ENCODE results near the gene GRAMD1A.

The GRAMD1A gene

DNA sequence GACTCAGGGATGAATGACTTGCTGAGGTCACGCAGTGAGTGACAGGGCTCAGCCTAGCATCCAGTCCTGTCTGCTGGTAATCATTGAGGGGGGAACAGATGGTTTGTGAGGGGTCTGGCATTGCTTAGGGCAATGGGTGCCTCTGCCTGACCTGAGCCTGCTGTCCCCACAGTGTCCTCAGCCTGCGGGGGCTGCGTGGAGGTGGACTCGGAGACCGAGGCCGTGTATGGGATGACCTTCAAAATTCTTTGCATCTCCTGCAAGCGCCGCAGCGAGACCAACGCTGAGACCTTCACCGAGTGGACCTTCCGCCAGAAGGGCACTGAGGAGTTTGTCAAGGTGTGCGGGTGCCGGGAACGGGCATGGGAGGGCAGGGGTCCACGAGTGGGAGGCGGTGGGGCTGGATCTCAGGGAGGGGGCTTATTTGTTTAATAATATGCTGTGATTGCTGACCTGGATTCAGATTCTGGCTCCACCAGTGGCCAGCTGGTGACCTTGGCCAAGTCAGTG, 32.3 kb downstream of the GRAMD1A start:
- H3K36me3 ChIP-seq (ENCODE audit: insufficient read depth, low read length): peaks cover 7% of the 10 kb centered on the region; the same call in 1 of the 2 replicates
- H3K9me3 ChIP-seq (ENCODE audit: insufficient read depth, low read depth, low read length): no peaks in the 10 kb centered on the region
- H3K9me2 ChIP-seq (replicated peaks; ENCODE audit: low read depth, low read length): no peaks in the 10 kb centered on the region
- peaks cover 11% of the 10 kb centered on the region for H3K27me3 ChIP-seq (ENCODE audit: insufficient read depth, low read length, poor library complexity, severe bottlenecking)
- TF ChIP-seq, protein P1, sequence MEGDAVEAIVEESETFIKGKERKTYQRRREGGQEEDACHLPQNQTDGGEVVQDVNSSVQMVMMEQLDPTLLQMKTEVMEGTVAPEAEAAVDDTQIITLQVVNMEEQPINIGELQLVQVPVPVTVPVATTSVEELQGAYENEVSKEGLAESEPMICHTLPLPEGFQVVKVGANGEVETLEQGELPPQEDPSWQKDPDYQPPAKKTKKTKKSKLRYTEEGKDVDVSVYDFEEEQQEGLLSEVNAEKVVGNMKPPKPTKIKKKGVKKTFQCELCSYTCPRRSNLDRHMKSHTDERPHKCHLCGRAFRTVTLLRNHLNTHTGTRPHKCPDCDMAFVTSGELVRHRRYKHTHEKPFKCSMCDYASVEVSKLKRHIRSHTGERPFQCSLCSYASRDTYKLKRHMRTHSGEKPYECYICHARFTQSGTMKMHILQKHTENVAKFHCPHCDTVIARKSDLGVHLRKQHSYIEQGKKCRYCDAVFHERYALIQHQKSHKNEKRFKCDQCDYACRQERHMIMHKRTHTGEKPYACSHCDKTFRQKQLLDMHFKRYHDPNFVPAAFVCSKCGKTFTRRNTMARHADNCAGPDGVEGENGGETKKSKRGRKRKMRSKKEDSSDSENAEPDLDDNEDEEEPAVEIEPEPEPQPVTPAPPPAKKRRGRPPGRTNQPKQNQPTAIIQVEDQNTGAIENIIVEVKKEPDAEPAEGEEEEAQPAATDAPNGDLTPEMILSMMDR (conservative IDR thresholded peaks at IDR 0.05; ENCODE audit: low read length): no peak
- no peak for TF ChIP-seq EZH2phosphoT487 (IDR thresholded peaks at IDR 0.05; ENCODE audit: borderline replicate concordance)
- H3K79me2 ChIP-seq (ENCODE audit: insufficient read depth, low read length): no peaks in the 10 kb centered on the region
- no peaks in the 10 kb centered on the region for H3K4me1 ChIP-seq (ENCODE audit: insufficient read depth, low read length, poor library complexity, severe bottlenecking)
- no peaks in the 10 kb centered on the region for H3F3A ChIP-seq (ENCODE audit: low read depth)
- no peak overlapping the region for H3K4me3 ChIP-seq (ENCODE audit: low read length, poor library complexity, severe bottlenecking)
- H4K20me1 ChIP-seq (ENCODE audit: insufficient read depth, low read length, poor library complexity, severe bottlenecking): no peaks in the 10 kb centered on the region
- H3K4me2 ChIP-seq (ENCODE audit: low read depth, low read length, poor library complexity, severe bottlenecking): no peak overlapping the region
- no peak overlapping the region for H3K9ac ChIP-seq (ENCODE audit: low read depth, low read length, poor library complexity, severe bottlenecking)
- no peak overlapping the region for H2AFZ ChIP-seq (ENCODE audit: low read length)

DNA sequence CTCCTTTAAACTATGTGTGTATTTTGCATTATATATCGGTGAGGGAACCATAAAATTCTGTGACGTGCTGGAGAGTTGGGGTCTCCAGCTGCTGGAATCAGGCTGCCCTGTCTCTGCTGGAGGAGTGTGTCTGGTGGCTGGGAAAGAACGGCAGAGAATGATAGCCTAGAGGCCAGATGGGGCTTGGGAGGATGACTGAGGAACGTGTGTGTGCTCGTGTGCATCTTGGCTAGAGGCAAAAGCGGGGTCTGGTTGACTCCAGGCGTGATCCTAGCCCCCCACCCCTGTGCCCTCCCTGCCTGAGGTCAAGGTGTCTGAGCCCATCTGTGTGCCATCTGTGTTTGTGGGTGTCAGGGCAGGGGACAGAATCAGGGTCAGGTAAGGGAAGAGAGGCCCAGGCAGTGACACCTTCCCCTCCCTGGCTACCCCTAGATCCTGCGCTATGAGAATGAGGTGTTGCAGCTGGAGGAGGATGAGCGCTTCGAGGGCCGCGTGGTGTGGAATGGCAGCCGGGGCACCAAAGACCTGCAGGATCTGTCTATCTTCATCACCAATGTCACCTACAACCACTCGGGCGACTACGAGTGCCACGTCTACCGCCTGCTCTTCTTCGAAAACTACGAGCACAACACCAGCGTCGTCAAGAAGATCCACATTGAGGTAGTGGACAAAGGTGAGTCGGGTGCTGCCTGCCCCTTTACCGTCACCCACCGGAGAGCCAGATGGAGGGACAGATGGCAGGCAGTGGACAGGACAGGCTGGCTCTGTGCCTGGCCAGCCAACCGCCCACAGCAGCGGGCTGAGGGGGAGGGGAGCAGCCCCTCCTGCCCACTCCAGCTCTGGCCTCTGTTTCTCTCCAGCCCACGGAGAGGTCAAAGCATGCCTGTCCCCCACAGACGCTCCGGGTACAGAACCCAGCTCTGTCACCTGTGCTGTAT, 33.2 kb downstream of the GRAMD1A start:
- H3K4me2 ChIP-seq (ENCODE audit: low read depth, low read length, poor library complexity, severe bottlenecking): no peak overlapping the region

DNA sequence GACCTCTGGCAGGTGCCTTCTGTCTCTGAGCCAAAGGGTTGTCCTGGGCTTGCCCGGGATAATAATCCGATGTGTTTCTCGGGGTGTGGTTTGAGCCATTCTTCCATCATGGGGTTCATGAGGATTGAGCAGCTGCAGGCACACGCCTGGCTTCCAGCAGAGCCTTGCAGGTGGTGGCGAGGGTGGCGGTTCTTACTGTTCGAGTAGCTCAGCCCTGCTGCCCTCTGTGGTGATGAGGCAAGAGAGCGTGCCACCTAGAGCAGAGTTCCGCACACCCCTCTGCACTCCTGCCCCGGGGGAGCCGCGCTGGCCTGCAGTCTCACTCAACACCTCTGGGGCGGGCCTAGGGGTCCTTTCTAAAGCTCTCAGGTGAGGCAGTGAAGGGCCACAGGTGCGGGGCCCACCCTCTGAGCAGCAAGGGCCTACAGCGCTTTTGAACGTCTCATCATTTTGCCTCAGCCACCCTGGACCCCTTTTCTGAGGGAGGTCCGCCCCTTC, 33.9 kb downstream of the GRAMD1A start:
- H3K4me1 ChIP-seq (ENCODE audit: insufficient read depth, low read length, poor library complexity, severe bottlenecking): no peaks in the 10 kb centered on the region

More for the DNA sequence above, 33.2 kb downstream of the GRAMD1A start:
- Histone ChIP-seq H4K20me1 (ENCODE audit: insufficient read depth, low read length, poor library complexity, severe bottlenecking) (no peaks in the 10 kb centered on the region), H3K9ac (ENCODE audit: low read depth, low read length, poor library complexity, severe bottlenecking) (no peak overlapping the region), H3K9me2 (replicated peaks; ENCODE audit: low read depth, low read length) (no peaks in the 10 kb centered on the region), H3K79me2 (ENCODE audit: insufficient read depth, low read length) (no peaks in the 10 kb centered on the region), H2AFZ (ENCODE audit: low read length) (no peak overlapping the region), H3F3A (ENCODE audit: low read depth) (no peaks in the 10 kb centered on the region), H3K27me3 (ENCODE audit: insufficient read depth, low read length, poor library complexity, severe bottlenecking) (peaks cover 11% of the 10 kb centered on the region), H3K4me1 (ENCODE audit: insufficient read depth, low read length, poor library complexity, severe bottlenecking) (no peaks in the 10 kb centered on the region), H3K4me3 (ENCODE audit: low read length, poor library complexity, severe bottlenecking) (no peak overlapping the region), H3K9me3 (ENCODE audit: insufficient read depth, low read depth, low read length) (no peaks in the 10 kb centered on the region), H3K36me3 (ENCODE audit: insufficient read depth, low read length) (no peaks in the 10 kb centered on the region)
- TF ChIP-seq, protein P1 (conservative IDR thresholded peaks at IDR 0.05; ENCODE audit: low read length): no peak
- TF ChIP-seq EZH2phosphoT487 (IDR thresholded peaks at IDR 0.05; ENCODE audit: borderline replicate concordance): no peak

More for the DNA sequence above, 33.9 kb downstream of the GRAMD1A start:
- no peak overlapping the region for H2AFZ ChIP-seq (ENCODE audit: low read length)
- H3K9ac ChIP-seq (ENCODE audit: low read depth, low read length, poor library complexity, severe bottlenecking): no peak overlapping the region
- H3K79me2 ChIP-seq (ENCODE audit: insufficient read depth, low read length): no peaks in the 10 kb centered on the region
- H3K27me3 ChIP-seq (ENCODE audit: insufficient read depth, low read length, poor library complexity, severe bottlenecking): peaks cover 11% of the 10 kb centered on the region
- H3K36me3 ChIP-seq (ENCODE audit: insufficient read depth, low read length): no peaks in the 10 kb centered on the region
- H3K9me2 ChIP-seq (replicated peaks; ENCODE audit: low read depth, low read length): no peaks in the 10 kb centered on the region
- TF ChIP-seq EZH2phosphoT487 (IDR thresholded peaks at IDR 0.05; ENCODE audit: borderline replicate concordance): no peak
- TF ChIP-seq, protein P1 (conservative IDR thresholded peaks at IDR 0.05; ENCODE audit: low read length): no peak
- H3K9me3 ChIP-seq (ENCODE audit: insufficient read depth, low read depth, low read length): no peaks in the 10 kb centered on the region
- H3K4me2 ChIP-seq (ENCODE audit: low read depth, low read length, poor library complexity, severe bottlenecking): no peak overlapping the region
- no peaks in the 10 kb centered on the region for H4K20me1 ChIP-seq (ENCODE audit: insufficient read depth, low read length, poor library complexity, severe bottlenecking)
- no peak overlapping the region for H3K4me3 ChIP-seq (ENCODE audit: low read length, poor library complexity, severe bottlenecking)
- H3F3A ChIP-seq (ENCODE audit: low read depth): no peaks in the 10 kb centered on the region
